HG03442 (cell line): ENCODE measurements around the gene SLC19A3.
"Not testable (repeated sequence)": the region's sequence is repeated elsewhere in the genome, so short reads cannot be mapped to it uniquely, and the experiment has no call there.

Experiments used
- ATAC-seq: cut with Tn5 transposase; IDR thresholded peaks from one replicate; pipeline ENCODE4 v1.9.1; 2021; ENCODE audit warnings: mild to moderate bottlenecking, moderate library complexity; ENCODE audit not compliant: unreplicated experiment

The SLC19A3 gene

DNA sequence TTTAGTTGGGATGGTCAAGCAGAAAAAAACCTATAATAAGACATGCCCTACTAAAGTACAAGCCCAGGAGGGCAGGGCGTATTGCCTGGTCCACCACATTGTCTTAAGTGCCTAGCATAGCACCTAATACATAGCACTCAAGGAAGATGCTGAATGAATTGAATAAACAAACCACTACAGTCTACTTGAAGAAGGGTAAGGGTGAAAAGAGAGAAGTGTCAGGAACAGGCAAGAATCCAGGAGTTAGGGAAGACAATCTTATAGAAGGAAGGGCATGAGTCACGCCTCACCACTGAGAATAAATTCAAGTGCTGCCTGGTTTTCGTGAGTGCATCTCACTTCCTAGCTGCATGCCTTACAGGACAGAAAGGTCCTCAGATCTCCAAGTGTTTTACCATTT lies 13.9 kb downstream of the SLC19A3 start:
- no peak for ATAC-seq

DNA sequence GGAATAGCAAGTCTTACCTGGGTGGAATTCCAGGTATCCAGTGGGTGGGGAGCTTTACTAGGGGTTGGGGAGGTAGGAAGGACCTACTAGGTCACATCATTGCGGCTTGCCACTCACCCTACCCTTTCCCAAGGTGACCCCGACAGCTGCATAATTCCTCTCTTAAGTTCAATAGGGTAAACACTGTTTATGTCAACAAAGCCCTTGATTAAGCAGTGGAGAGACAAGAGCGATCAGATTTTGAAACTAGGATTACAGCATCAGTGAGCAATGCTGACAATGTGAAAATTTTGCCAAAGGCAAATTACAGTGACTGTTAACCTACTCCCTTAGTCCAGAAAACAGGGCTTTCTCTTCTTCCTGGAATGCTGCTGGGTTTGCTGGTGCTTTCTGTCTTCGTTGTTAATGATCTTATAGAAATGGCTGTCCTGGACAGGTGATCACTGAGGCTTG lies 14.5 kb downstream of the SLC19A3 start:
- no peak for ATAC-seq

DNA sequence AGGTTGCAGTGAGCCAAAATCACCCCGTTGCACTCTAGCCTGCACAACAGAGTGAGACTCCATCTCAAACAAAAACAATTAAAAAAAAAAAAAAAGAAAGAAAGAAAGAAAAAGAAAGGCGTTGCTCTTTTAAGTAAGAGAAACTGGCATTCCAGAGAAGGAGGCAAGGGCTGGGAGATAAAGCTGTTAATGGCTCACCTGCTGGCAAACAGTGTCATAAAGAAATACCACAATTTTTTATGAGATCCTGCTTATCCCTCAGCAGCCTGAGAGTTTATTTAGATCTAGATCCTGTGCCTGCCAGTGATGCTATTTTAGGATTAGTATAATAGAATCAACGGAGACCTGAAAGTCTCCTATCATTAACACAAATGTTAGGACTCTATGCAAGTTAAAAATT lies 16.3 kb downstream of the SLC19A3 start:
- no peak for ATAC-seq

DNA sequence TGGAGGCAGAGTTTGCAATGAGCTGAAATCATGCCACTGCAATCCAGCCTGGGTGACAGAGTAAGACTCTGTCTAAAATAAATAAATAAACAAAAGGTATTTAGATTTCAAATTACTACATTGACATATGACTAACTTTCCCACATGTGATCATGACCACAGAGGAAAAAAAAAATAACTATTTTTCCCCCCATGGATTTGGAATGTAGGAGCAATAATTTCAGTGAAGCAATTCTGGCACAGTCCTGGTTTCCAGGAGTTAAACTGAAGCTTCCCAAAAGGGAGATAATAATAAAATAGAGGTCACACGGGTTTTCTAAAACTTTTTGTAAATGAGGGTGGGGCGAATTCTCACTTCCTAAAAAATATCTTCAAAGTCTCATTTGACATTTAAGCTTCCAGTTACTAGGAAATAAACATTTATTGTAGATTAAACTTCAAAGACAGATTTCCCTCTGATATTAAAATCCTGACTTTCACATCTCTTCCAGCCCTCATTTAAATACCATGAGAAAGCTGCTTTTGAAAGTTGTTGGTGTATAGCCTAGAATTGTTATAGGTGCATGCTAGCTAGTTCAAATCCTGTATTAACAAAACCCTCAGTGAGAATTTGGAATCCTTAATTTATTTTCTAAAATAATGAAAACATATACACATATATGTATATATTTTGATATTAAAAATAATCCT lies 20.7 kb downstream of the SLC19A3 start:
- ATAC-seq = no peak

DNA sequence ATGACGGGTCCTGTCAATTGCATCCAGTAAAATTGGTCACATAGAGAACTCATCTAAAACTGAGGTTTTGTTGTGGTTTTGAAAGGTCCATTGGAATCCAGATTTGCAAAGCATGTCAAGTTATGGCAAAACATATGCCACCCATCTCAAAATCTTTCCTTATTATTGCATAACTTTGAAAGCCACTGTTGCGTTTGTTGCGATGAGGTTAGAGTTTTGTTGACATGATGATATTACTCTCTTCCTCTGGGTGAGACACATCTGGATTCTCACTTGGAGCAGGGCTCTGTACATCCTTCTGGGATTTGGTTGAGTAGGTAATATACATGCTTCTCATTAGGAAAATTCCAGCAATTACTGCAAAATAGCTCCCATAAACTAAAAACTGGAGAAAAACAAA lies 30.6 kb downstream of the SLC19A3 start:
- ATAC-seq = no peak

DNA sequence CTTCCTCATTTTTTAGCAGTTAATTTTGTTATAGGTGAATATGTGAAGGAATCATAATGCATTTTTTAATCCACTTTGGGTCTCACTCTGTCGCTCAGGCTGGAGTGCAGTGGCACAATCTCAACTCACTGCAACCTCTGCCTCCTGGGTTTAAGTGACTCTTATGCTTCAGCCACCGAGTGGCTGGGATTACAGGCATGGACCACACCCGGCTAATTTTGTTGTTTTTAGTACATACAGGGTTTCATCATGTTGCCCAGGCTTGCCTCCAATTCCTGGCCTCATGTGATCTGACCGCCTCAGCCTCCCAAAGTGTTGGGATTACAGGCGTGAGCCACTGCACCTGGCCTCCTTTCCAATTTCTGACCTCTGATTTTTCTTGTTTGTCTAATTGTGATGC lies 33.6 kb downstream of the SLC19A3 start:
- no peak for ATAC-seq

DNA sequence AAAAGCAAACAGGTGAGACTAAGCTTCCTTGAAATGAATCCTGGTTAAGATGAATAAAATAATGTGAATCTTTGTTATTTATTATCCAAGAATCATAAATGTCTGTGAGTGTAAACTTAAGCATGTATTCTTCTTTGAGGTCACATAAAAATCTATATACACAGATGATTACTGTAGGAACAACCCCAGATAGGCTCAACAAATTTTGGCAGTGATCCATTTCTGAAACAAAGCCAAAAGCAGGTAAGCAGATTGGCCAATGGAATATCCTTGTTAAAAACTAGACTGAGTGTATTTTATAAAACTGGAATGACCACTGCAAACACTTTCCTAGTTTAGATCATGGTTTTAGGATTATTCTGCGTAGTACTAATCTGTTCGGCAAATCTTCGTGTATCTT lies 39.9 kb downstream of the SLC19A3 start:
- ATAC-seq = no peak

DNA sequence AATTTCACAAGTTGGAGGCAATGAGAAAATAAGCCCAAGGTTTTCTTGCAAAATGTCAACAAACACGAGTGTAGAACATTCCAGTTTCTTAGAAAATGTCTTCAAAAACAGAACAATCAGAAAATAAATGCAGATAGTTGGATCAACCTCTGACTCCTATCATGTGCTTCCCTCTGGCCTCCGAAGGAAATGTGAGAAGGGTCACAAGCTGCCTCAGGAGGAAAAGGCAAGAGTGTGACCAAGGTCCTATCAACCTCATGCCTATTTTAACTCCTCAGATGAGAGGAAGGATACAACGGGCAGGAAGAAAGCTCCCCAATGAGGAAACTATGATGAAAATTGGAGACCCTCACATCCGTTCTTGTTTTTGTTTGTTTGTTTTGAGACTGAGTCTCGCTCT lies 43.3 kb downstream of the SLC19A3 start:
- no peak for ATAC-seq

DNA sequence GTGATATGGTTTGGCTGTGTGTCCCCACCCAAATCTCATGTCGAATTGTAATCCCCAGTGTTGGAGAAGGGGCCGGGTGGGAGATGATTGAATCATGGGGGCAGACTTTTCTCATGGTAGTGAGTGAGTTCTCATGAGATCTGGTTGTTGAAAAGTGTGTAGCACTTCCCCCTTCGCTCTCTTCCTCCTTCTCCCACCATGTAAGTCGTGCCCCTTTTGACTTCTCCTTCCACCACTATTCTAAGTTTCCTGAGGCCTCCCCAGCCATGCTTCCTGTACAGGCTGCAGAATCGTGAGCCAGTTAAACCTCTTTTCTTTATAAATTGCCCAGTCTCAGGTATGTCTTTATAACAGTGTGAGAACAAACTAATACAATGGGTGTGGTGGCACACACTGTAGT lies 44.2 kb downstream of the SLC19A3 start:
- not testable (repeated sequence) for ATAC-seq

DNA sequence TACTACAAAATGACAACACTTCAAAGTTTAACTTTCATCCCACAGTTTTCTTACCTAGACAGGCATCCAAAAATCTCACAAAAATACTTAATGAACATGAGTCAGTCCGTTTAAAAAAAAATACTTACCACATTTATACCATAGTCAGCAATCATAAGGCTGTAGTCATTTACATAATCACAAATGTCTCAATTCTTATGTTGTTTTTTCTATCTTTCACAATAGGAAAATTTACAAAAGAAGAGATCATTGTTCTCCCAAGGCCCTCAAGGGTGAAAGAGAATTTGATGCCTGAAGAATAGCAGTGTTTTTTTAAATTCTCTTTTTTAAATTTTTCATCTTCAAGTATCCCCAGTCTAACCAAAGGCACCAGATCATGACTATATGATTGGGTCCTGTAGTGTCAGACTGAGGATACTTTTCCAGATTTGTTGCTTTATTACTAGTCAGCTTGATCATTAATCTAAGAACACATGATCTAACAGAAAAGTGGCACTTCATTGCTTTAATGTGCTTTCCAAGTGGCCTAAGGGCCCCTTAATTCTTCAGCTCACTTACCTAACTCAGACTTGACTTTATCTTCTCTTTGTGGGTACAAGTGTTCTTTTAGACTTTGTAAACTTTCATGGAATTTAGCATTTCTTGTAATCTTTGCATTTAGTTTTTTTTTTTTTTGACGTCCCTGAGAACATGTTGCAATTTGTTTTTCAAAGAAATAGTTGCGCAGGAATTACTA lies 46.5 kb downstream of the SLC19A3 start:
- ATAC-seq = no peak

DNA sequence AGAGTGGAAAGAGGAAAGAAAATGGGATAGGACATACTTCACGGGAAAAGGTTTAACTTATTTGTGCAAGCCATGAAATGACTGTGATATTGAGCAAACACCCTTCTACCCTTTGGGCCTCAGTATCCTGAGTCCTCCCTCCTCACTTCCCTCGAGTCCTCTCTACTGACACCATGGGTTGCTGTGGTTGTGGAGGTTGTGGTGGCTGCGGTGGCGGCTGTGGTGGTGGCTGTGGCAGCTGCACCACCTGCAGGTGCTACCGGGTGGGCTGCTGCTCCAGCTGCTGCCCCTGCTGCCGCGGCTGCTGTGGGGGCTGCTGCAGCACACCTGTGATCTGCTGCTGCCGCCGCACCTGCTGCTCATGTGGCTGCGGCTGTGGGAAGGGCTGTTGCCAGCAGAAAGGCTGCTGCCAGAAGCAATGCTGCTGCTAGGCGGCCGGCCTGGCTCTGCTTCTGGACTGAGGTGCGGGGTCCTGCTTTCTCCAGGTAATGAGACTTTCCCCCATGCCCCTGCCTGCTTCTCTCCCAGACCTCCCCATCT lies 51.1 kb downstream of the SLC19A3 start, which contains the start of gene SCYGR5:
TSS of gene SCYGR5 (plus strand) at position 174 of the 540 bp plus-strand sequence. CDS start at position 174, 0 bp downstream.
- ATAC-seq = not testable (repeated sequence)

DNA sequence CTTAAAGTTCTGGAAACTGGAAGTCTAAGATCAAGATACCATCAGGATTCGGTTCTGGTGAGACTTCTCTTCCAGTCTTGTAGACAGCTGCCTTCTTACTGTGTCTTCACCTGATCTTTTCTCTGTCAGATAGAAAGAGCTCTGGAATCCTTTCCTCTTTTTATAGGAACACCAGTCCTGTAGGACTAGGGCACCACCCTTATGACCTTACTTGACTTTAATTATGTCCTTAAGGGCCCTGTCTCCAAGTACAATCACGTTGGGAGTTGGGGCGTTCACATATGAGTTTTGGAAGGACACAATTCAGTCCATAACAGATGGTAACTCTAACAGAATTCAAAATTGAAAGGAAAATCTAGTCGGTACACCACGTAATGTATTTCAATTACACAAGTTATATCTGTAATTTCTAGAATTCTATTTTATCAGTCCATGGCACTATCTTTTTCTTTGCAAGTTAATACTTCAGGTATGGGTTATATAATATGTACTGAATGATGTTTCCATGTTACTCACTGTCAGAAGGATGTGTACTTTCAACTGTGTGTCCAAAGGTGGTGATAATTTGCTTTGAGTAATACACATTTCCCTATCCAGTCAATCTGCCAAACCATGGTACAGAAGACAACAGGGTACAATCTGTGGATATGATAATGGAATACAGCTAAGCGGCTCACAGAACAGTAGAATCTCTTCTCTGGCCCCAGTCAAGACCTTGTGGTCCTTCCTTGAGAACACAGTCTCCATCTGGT lies 52.5 kb downstream of the SLC19A3 start:
- ATAC-seq = no peak

DNA sequence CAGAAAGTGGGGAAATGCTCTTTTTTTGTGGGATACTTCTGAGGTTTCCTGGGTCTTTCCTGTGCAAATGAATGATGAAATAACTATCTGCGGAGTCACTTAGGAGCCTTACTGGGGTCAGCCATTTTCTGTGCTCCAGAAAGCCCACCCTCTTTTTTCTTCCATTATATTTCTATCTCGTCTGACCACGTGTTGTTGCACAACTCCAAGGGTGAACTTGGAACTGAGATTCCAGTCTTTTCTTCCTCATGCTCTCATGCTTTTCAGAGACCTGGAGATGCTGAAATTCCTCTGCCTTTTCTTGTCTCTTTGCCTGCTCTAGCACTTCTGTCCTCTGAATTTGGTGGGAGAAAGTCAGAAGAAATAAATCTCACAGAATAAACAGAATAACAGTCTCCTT lies 56.0 kb downstream of the SLC19A3 start:
- ATAC-seq = no peak

DNA sequence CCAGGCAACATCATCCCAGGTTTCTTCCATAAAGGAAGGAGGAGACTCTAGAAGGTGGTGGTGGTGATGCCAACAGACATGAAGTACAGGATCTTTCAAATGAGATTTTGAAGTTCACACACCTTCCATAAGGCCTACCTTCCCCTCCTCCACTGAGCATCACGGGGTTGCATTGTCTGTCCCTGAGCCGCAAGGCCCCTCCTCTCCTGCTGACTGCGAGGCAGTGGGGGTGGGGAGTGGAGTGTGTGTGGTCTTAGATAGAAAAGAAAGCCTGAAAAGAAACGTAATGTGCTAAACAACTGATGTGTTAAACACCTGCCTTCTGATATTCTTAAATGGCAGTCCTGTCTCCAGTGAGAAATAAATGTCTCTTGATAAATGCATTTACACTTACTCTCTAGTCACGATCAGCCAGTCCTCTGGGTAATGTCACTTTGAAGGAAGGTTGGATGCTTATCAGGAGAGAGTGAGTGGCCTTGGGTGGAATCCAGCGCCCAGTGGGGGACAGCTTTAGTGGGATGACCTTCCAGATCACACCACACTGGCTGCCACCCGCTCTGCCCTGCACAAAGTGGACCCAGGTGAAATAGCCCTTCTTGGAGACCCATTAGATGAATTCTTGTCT lies 56.7 kb downstream of the SLC19A3 start:
- ATAC-seq = no peak

DNA sequence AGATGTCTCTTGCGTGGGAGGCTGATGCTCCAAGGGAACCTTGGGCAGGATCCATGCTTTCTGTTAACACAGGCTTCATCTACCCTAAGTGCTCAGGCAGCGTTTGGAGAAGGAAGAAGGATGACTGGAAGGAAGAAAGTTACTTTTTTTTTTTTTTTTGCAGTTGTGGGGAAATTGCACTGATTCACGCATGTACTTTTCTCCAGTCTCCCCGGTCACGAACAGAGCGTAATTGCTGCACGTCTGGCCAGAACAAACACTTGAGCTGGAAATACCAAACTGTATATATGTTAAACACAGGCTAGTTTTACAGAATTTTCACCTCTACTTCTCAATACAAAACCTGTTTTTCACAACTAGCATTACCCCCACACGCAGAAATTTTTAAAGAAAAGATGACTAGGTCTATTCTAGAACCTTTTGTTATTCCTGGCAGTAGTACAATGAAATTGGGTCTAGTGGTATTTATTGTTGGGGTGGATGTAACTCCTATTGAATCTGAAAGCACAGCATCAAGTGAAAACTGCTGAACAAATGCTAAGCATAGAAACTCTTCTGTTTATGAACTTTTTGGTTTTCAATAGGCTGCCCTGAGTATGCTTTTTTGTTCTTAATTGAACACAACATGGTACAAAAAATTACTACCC lies 60.5 kb downstream of the SLC19A3 start:
- ATAC-seq = no peak

DNA sequence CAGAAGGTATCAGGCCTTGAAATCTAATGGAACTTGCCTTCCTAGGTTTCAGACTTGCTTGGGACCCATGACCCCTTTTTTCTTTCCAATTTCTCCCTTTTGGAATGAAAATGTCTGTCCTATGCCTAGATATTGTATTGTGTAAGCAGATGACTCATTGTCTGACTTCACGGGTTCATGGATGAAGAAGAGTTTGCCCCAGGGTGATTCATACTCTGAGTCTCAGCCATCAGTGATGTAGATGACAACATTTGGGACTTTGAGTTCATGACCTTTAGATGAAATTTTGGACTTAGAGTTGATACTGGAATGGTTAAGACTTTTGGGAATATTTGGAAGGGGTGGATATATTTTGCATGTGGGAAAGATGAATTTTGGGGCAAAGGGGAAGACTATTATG lies 62.4 kb downstream of the SLC19A3 start:
- ATAC-seq = peak; percentile 56

DNA sequence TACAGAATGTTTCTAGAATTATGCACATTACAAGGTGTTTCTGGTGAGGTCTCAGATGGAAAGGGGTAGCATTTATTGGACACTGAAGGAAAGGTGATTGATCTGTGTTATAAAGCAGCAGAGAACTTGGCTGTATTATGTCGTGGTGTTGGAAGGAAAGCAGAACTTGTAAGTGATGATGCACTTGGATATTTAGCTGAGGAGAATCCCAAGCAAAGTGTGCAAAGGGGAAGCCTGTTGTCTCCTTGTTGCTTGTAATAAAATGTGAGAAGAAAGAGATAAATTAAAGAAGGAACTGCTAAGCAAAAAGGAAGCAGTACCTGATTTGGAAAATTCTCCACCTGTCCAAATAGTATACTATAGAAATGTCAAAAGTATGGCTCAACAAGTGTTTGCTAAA lies 63.4 kb downstream of the SLC19A3 start:
- no peak for ATAC-seq

DNA sequence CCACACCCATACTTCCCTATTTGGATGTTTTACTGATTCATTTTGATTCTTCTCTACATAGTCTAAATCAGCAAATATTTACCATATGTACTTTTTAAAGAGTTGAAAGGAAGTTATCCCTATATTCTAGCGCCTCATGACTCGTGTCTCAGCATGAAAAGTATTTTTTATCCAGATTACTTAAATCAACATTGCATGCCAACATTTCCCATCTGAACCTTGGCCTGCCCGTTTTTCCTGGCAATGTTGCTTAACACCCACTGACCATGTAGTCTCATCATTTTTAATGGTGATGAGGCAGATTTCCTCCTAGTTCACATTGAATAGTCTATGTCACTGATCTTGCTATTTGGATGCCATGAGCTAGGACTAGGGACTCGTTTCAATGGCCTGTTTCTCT lies 64.4 kb downstream of the SLC19A3 start:
- ATAC-seq = no peak

DNA sequence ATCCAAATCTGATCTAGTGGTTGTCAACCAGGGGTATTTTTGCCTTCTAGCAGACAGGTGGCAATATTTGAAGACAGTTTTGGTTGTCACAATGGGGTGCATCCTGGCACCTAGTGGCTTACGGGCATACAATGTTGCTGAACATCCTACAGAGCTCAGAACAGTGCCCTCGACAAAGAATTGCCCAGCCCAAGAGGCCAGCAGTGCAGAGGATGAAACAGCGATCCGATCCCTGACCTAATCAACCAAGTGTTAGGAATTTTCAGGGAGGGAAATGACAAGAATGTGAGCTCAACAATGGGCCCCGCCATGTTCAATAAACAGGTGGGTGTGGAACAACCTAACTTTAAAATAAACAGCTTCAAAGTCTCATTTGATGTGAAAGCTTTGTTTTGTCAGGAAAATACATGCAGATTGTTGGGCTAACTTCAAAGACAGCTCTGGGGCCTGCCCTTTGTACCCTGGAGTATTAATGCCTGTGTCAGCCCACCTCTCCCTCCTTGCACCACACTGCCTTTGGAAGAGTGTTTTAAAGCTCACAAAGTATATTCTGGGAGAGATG lies 73.8 kb downstream of the SLC19A3 start:
- no peak for ATAC-seq

DNA sequence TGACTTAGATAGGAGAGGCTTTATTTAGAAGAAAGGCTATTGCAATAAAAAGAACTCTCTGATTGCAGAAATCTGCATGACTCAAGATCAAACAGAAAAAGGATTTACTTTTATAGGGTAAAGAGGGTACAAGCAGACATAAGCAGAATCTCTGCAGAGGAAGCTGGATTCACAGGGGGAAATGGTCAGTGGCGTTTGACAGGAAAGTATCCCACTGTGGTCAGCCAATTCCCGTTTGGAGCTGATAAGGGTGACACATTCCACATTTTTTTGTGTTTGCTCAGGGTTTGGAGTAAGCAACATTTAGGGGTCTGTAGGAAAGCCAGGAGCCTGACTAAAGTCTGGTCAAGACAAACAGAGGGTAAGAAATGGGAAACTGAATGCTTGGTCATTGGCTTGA lies 75.2 kb downstream of the SLC19A3 start:
- ATAC-seq = no peak
